MM.1S (cell line): ENCODE results near the gene DOCK4.

Experiments used
- DNase-seq: peaks from one replicate; pipeline ENCODE4 v3.0.0-alpha.2; 2015
- H2AFZ ChIP-seq: fragments of 300-600 bp; sonication (generic); 2 replicates; pipeline ENCODE4 v1.6.0; 2016; ENCODE audit warnings: antibody characterized with exemption, low read length
- H3F3A ChIP-seq: fragments of 300-600 bp; sonication (generic); 2 replicates; pipeline ENCODE4 v1.6.1; 2016; ENCODE audit warnings: mild to moderate bottlenecking, antibody characterized with exemption, low read length, moderate library complexity, mixed read lengths; ENCODE audit not compliant: insufficient read depth
- H3K27ac ChIP-seq: fragments of 300-600 bp; sonication (generic); 2 replicates; pipeline ENCODE4 v1.5.1; 2016; ENCODE audit warnings: mild to moderate bottlenecking, low read length
- H3K27me3 ChIP-seq: fragments of 300-600 bp; sonication (generic); replicated peaks from 2 replicates; pipeline ENCODE4 v1.6.0; 2016; ENCODE audit warnings: low read length; ENCODE audit not compliant: insufficient read depth
- H3K36me3 ChIP-seq: fragments of 300-600 bp; sonication (generic); replicated peaks from 2 replicates; pipeline ENCODE4 v1.6.1; 2016; ENCODE audit warnings: mild to moderate bottlenecking, low read length, mixed read lengths; ENCODE audit not compliant: insufficient read depth
- H3K4me1 ChIP-seq: fragments of 300-600 bp; sonication (generic); 2 replicates; pipeline ENCODE4 v1.6.1; 2016; ENCODE audit warnings: low read length, mixed read lengths
- H3K4me2 ChIP-seq: fragments of 300-600 bp; sonication (generic); 2 replicates; pipeline ENCODE4 v1.6.0; 2016; ENCODE audit warnings: low read depth, low read length
- H3K4me3 ChIP-seq: fragments of 300-600 bp; sonication (generic); 2 replicates; pipeline ENCODE4 v1.5.1; 2016; ENCODE audit warnings: low read length, mixed read lengths
- H3K79me2 ChIP-seq: fragments of 300-600 bp; sonication (generic); 2 replicates; pipeline ENCODE4 v1.6.1; 2016; ENCODE audit warnings: mixed run types, low read length, mixed read lengths
- H3K9ac ChIP-seq: fragments of 300-600 bp; sonication (generic); 2 replicates; pipeline ENCODE4 v1.6.1; 2016; ENCODE audit warnings: low read length, mixed read lengths
- H3K9me2 ChIP-seq: fragments of 300-600 bp; sonication (generic); replicated peaks from 2 replicates; pipeline ENCODE4 v1.6.1; 2016; ENCODE audit warnings: mild to moderate bottlenecking, low read length, mixed read lengths; ENCODE audit not compliant: insufficient read depth
- H3K9me3 ChIP-seq: fragments of 300-600 bp; sonication (generic); replicated peaks from 2 replicates; pipeline ENCODE4 v1.6.1; 2016; ENCODE audit warnings: mild to moderate bottlenecking, low read length, mixed read lengths; ENCODE audit not compliant: insufficient read depth
- H4K20me1 ChIP-seq: fragments of 300-600 bp; sonication (generic); 2 replicates; pipeline ENCODE4 v1.6.1; 2016; ENCODE audit warnings: mild to moderate bottlenecking, low read length, moderate library complexity, mixed read lengths; ENCODE audit not compliant: insufficient read depth
- EZH2 ChIP-seq: fragments of 300-600 bp; sonication (generic); optimal IDR thresholded peaks from 2 replicates; pipeline ENCODE3; 2017; ENCODE audit warnings: low read depth, mild to moderate bottlenecking, antibody characterized with exemption, low read length, mixed read lengths
- EZH2phosphoT487 ChIP-seq: fragments of 300-600 bp; sonication (generic); IDR thresholded peaks from 2 replicates; pipeline ENCODE4 v1.6.1; 2018; ENCODE audit warnings: antibody characterized with exemption, low read length
- TF ChIP-seq, protein P1 (sequence below): fragments of 300-600 bp; sonication (generic); IDR thresholded peaks from 2 replicates; pipeline ENCODE4 v1.5.1; 2016; ENCODE audit warnings: antibody characterized with exemption, low read length, mixed read lengths

Gene DOCK4

GRCh38 chr7:111980725-111981124 is 225.5 kb downstream of the DOCK4 start:
- Histone ChIP-seq H3K4me2 (peak overlapping the region; percentile 58), H2AFZ (peak overlapping the region; percentile 5; the same call in 1 of the 2 replicates), H3K4me1 (peaks cover 35% of the 10 kb centered on the region), H3K27me3 (no peaks in the 10 kb centered on the region), H3K36me3 (0 out of 2 replicates have a peak, but pooled peaks cover 7% of the 10 kb centered on the region), H3K9me3 (no peaks in the 10 kb centered on the region), H3K4me3 (no peak overlapping the region; the same call in 1 of the 2 replicates), H3K9ac (peak overlapping the region; percentile 8; the same call in 1 of the 2 replicates), H4K20me1 (no peaks in the 10 kb centered on the region), H3F3A (peaks cover 20% of the 10 kb centered on the region), H3K9me2 (no peaks in the 10 kb centered on the region), H3K79me2 (no peaks in the 10 kb centered on the region), H3K27ac (peak overlapping the region; percentile 75)
- peak; percentile 85 for DNase-seq
- TF ChIP-seq EZH2phosphoT487 (no peak), EZH2 (no peak)
- TF ChIP-seq, protein P1, sequence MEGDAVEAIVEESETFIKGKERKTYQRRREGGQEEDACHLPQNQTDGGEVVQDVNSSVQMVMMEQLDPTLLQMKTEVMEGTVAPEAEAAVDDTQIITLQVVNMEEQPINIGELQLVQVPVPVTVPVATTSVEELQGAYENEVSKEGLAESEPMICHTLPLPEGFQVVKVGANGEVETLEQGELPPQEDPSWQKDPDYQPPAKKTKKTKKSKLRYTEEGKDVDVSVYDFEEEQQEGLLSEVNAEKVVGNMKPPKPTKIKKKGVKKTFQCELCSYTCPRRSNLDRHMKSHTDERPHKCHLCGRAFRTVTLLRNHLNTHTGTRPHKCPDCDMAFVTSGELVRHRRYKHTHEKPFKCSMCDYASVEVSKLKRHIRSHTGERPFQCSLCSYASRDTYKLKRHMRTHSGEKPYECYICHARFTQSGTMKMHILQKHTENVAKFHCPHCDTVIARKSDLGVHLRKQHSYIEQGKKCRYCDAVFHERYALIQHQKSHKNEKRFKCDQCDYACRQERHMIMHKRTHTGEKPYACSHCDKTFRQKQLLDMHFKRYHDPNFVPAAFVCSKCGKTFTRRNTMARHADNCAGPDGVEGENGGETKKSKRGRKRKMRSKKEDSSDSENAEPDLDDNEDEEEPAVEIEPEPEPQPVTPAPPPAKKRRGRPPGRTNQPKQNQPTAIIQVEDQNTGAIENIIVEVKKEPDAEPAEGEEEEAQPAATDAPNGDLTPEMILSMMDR, result no peak

DNA sequence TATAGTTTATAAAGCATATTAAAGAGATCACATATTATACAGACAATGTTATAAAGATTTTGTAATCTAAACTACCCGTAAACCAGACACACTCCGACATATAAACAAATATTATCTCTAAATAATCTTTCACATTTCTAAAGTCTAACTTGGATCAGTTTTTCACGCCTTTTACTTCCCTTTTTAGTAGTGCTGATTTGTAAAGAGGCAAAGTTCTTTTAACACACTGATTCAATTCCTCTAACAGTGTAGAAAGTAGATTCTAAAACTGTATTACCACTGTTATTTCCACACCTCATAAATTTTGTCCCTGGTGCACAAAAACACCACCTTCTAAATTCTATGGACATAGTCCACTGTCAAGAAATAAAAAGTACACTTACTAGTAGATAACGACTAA is 230.9 kb downstream of the DOCK4 start:
- H3K4me3 ChIP-seq, result no peak overlapping the region
- TF ChIP-seq, protein P1, result no peak
- TF ChIP-seq EZH2phosphoT487, result no peak
- no peak for TF ChIP-seq EZH2
- H3K4me2 ChIP-seq, result no peak overlapping the region
- no peaks in the 10 kb centered on the region for H4K20me1 ChIP-seq
- no peaks in the 10 kb centered on the region for H3K9me3 ChIP-seq
- no peaks in the 10 kb centered on the region for H3K36me3 ChIP-seq
- H3F3A ChIP-seq, result 0 out of 2 replicates have a peak, but pooled peaks cover 1% of the 10 kb centered on the region
- DNase-seq, result no peak
- peaks cover 6% of the 10 kb centered on the region for H3K4me1 ChIP-seq
- no peaks in the 10 kb centered on the region for H3K79me2 ChIP-seq
- H2AFZ ChIP-seq, result no peak overlapping the region
- no peaks in the 10 kb centered on the region for H3K9me2 ChIP-seq
- H3K9ac ChIP-seq, result no peak overlapping the region
- H3K27me3 ChIP-seq, result no peaks in the 10 kb centered on the region
- H3K27ac ChIP-seq, result no peak overlapping the region

DNA sequence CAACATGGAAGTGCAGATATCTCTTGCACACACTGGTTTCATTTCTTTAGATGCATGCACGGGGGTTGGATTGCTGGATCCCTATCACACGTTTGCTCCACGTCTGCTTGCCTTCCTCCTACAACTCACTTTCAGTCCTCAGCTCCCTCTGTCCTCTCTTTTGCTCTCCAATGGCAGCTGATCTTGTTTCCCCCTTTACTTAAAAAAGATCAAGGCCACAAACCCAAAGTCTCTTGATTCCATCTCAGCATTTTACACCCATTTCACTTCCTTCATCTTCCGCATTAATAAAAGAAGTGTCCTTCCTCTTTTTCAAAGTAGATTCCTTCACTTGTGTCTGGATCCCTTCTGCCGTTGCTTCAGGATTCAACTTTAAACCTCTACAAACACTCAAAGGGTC is 245.2 kb downstream of the DOCK4 start:
- Histone ChIP-seq H3K27ac (no peak overlapping the region), H3K4me2 (no peak overlapping the region), H3K4me1 (no peaks in the 10 kb centered on the region), H3K9me3 (no peaks in the 10 kb centered on the region), H3F3A (no peaks in the 10 kb centered on the region), H3K27me3 (no peaks in the 10 kb centered on the region), H3K79me2 (no peaks in the 10 kb centered on the region), H3K9me2 (no peaks in the 10 kb centered on the region), H3K36me3 (no peaks in the 10 kb centered on the region), H4K20me1 (no peaks in the 10 kb centered on the region), H3K4me3 (no peak overlapping the region), H2AFZ (no peak overlapping the region), H3K9ac (no peak overlapping the region)
- DNase-seq, result no peak
- no peak for TF ChIP-seq EZH2
- no peak for TF ChIP-seq EZH2phosphoT487
- TF ChIP-seq, protein P1, result no peak
